GM21390 (cell line): ENCODE measurements around the gene KIF17.

ENCODE experiments used
- ATAC-seq: cut with Tn5 transposase; IDR thresholded peaks from one replicate; pipeline ENCODE4 v1.9.1; 2021; ENCODE audit not compliant: unreplicated experiment

Gene KIF17

DNA sequence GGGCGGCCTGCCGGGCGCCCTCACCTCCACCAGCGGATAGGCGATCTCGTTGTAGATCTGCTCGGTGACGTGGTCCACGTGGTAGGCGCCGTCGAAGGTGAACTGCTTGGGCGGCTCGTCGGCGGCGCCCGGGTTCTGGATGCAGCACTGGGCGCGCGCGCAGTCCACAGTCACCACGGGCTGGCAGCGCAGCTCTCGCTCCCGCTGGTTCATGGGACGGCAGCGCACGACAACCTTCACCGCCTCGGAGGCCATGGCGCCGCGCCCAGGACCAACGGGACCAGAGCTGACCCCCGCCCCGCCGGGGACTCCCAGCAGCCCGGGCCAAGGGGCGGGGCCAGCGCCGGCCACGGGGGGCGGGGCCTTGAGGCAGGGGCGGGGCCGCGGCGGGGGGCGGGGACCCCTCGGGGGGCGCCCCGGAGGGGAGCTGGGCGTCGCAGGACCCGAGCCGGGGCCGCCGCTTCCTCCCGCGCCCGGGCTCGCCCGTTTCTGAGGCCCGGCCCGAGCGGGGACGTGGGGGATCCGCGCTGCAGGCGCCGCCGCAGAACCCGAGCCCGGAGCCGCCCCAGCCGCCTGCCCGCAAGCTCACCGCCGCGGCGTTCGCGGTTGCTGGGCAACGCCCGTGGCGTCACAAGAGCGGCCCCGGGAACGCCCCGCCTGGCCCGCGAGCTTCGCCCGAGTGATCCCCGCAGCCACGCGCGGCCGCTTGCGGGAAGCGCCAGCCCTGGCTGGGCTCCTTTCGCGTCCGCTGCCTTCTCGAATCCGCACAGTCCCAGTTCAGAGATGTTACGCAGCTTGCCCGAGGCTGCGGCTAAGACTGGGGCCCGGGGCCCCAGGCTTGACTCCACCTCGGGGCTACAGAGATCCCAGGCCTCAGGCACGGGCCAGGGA, at the start of gene KIF17:
KIF17 (minus strand) TSS at position 556 of the 891 bp plus-strand sequence; CDS start at position 255, 301 bp downstream.
- ATAC-seq, result no peak

DNA sequence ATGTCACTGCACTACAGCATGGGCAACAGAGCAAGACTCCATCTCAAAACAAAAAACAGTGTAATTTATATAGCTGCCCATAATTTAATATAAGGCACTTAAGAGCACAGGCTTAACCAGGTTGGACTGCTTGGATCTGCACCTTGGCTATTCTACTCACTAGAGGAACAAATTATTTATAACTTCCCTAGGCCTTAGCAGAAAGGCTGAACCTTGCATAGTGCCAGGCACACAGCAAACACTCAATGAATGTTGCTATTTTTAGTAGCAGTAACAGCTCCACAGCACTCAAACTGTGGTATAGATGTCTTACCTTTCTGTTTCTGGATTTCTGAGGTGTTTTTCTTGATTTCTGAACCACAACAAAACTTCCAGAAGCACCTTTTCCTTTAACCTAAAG, 49.5 kb upstream of the KIF17 start:
- ATAC-seq, result no peak

- no peak for ATAC-seq
These were observed 45.6 kb upstream of the KIF17 start for GRCh38 chr1:20763417-20763816.

GRCh38 chr1:20760322-20760721, 42.5 kb upstream of the KIF17 start:
- ATAC-seq, result no peak

GRCh38 chr1:20753589-20753988, 35.8 kb upstream of the KIF17 start:
- no peak for ATAC-seq

GRCh38 chr1:20751462-20751990, 33.7 kb upstream of the KIF17 start:
- ATAC-seq, result no peak

GRCh38 chr1:20742671-20743070, 24.9 kb upstream of the KIF17 start:
- no peak for ATAC-seq

DNA sequence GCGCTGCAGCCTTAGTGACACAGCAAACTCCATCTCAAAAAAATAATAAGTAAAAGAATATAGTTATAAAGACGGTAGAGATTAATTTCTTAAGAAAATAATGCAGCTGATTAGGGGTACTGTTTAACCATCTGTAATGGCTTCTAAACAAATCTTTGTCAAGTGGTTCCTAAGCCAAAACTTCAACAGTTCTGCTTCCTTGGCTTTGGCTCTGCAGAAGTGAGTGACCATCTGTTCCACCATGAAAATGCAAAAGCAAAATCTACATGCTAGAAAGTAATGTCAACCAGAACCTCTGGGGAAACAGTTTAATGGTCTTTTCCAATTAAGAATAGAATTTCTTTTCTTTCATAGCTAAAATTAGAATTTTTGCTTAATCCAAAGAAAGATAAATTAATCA, 23.0 kb upstream of the KIF17 start:
- ATAC-seq, result no peak

- ATAC-seq, result no peak
These were observed 21.4 kb upstream of the KIF17 start for GRCh38 chr1:20739225-20739624.

DNA sequence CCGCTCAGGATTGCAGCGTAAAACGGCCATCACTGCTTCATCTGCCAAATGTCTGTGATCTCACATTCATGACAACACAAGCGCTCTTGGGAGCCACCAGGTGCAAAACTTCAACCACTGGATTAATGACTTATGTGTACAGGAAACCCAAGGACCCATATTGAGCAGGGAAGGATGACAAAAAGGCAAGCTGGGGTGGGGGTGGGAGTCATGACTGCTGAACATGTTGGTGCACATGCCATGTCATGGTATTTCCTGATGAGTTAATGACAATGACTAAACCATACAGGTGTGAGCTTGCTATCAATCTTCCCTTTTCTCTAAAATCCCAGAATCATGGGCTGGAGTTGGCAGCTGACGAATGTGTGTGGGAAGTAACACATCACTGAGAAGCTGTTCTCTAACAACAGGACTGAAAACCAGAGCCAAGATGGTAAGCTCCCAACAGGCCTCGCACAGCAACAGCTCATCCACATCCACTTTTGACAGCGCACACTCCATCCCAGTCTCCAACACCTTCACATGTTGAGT, 17.8 kb upstream of the KIF17 start:
- no peak for ATAC-seq

DNA sequence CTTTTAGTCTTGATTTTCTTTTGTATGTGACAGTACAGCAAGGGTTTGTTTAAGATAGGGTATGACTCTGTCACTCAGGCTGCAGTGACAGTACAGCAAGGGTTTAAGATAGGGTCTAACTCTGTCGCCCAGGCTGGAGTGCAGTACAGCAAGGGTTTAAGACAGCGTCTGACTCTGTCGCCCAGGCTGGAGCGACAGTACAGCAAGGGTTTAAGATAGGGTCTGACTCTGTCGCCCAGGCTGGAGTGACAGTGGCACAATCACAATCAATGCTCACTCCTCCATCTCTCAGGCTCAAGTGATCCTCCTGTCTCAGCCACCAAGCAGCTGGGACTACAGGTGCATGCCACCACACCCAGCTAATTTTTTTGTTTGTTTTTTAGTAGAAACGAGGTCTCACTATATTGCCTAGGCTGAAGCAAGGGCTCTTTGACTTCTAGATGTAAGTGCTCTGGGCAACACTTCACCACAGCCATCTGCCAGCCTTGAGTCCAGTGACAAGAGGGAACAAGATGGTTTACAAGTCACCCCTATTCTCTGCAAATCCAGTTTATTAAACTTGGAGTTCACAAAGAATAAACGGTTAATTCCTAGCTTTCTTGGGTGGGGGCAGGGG, 15.7 kb upstream of the KIF17 start:
- ATAC-seq, result no peak

DNA sequence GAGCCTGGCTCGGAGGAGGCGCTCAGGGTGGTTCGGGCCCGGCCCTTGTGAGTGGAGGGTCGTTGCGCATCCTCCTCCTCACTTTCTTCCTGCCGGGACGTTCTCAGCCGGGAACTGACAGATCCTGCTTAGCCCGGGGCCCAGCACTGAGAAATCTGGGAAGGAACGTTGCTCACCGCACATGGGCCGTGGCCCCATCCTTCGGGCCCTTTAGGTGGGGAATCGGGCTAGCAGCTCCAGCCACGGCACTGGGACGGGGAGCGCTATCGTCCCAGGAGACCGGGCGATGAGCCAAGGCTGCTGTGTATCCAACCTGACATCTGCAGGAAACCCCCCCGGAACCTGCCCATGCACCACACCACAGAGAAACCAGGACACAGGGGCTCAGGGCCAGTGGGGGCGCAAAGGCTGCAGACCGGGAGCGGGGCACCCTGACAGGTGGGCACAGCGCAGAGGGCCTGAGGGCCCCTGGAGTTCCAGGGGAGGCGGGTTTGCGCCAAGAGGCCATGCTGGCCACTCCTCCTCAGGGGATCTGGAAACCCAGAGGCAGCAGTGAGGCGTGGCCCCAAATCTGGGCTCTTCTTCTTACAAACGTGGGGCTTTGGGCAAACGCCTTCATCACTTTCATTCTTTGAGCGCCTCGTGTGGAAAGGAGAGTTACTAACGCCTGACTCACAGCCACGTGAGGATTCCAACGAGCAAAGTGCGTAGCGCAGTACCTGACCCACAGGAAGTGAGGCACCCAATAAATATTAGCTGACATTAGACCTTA, 15.0 kb upstream of the KIF17 start, which contains the start of gene SH2D5:
SH2D5 (minus strand) TSS at position 116 of the 772 bp plus-strand sequence. CDS start 4,659 bp downstream, outside the sequence.
- ATAC-seq, result peak; percentile 51

DNA sequence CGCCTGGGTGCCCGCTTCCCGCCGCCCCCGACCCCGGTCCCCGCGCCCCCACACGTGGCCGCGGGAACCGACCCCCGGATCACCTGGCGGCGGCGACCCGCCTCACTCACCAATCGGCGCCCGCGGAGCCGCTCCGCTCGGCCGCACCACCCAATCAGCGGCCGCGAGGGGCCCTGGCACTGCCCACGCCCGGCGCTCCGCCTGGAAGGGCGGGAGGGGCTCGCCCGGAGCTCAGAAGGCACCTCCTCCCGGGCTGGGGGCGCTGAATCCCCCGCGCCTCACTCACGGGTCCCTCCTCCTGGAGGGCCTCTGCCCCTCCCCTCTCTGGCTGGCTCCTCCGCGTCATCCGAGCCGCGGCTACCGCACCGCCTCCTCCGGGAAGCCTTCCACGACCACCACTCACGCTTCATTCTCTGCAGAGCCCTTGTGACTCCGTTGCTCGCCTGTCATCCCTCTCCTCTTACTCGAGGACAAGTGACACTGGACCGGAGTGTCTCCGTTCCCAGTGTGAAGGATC, 14.3 kb upstream of the KIF17 start:
- ATAC-seq, result peak; percentile 51

GRCh38 chr1:20731057-20731991, 13.5 kb upstream of the KIF17 start:
- ATAC-seq, result peak; percentile 23

DNA sequence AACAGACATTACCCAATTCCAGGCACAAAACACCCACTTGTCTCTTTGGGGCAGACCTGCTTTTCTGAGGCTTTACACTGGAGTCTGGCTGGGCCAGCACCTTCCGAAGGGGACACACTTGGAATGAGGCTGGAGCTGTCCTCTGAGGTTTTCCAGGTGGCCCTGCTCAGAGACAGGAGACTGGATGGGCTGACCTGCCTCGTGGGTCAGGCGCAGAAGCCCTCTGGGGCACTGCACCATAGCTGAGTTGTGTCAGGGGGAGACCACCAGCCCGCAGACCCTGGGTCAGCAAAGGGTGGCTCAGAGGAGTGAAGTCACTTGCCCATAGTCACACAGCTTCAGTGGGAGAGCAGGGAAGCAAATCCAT, 12.9 kb upstream of the KIF17 start:
- no peak for ATAC-seq

DNA sequence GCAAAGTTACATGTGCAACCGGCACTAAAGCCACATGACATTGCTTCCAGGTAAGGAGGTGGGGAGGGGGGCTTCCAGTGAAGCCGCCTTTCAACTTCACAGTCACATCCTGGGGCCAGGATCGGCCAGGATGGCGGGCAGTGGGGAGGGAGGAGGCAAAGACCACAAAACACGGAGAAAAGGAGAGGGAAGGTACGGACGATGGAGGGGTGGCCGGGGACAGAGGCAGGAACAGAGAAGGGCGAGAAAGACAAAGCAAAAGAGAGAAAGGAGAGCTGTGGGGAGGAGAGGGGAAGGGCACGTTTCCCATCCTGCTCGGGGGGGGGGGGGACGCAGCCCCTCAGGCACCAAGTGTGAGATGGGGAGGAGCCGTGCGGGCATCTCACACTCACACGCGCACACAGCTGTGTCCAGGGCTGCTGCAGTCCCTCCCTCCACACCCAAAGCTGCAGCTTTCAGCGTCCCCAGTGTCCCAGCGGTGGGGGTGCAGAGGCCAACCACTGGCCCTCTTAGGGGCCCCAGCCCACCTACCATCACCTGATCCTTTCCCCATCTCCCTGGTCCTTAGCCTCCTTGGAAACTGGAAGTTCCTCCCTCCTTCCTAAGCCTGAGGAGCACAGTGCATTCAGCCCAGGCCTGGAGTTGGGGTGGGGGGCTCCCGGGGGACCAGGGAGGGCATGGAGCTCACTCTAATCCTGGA, 12.3 kb upstream of the KIF17 start:
- ATAC-seq, result no peak

DNA sequence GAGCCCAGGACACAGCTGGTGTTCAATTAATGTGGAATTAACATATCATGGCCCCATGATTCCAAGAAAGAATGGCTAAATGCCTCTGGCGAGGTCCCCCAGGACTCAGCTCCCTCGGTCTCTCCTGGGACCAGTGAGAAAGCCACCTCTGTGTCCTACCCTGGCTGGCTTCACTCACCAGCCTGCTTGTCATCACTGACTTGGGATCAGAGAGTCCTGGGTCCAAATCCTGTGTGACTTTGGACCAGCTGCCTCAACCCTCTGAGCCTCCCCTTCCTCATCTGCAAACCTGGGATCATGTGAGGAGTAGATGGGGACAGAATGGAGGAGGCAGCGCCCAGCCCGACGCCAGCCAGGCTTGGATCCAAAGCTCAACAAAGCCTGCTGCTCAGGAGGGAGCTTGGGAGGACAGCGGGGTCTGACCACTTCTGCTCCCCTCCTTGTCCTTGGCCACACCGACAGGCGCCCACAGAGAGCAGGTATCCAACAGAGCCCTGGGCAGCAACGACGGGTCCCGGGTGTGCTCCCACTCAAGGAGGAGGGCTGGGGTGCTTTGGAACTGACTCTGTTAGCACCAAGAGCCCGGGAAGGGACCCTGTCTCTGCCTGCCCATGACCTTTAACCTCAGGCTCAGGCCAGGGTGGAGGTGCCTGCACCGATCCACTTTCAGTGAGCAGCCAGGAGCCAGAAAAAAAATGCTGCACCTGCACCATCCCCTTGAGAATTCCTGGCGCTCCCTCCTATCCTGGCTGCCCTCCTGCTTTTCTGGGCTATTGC, 11.5 kb upstream of the KIF17 start:
- ATAC-seq, result no peak

DNA sequence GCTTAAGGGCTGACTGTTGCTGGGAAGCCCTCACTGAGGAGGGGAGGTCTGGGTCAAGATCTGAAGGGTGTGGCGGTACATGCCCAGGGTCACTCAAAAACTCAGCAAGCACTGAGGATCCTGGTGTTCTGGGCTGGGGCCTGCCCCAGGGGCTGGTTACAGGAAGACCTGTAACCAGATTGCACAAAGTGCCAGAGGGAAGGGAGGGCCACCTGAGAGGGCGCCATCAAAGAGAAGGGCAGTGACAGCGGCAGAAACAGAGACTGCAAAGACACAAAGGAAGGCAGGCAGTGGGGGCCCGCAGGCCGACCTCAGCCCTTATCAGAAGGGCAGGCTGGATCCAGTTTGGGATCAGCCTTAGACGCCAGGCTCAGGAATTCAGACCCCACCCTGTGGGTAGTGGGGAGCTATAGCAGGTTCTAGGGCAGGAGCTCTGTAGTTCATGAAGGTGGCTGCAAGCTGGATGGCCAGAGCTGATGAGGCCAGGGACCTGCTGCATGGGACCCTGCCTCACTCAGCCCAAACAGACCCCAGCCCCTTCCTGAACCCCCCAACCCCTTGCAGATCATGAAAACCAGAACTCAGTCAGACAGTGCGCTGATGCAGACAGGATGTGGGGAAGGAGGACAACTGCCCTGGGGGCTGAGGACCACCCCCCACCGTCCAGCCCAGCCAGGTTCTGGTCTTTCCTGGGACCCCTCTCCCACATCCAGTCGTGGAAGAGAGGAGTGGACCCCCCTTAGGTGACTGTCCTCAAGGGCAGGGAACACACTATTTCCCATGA, 10.8 kb upstream of the KIF17 start:
- no peak for ATAC-seq
